SU-DHL-6 (cell line): Measurements from ENCODE around the gene SGK1.

ENCODE experiments used
- CTCF ChIP-seq: fragments of 200-600 bp; sonication (generic); IDR thresholded peaks from one replicate; pipeline ENCODE4 v1.5.1; 2017; ENCODE audit warnings: antibody characterized with exemption, mild to moderate bottlenecking, low read length, moderate library complexity; ENCODE audit not compliant: insufficient read depth, poor library complexity, severe bottlenecking
- EZH2phosphoT487 ChIP-seq: fragments of 200-600 bp; sonication (generic), shearing (Covaris generic); conservative IDR thresholded peaks from 2 replicates; pipeline ENCODE4 v1.6.1; 2018; ENCODE audit warnings: mild to moderate bottlenecking, antibody characterized with exemption, low read length, moderate library complexity, mixed read lengths

GRCh38 chr6:134310817-134311216, 7.1 kb downstream of the SGK1 start:
- TF ChIP-seq EZH2phosphoT487 (no peak), CTCF (no peak)
